Left ventricle myocardium inferior (tissue), 1 donor: ENCODE results near the gene CLPTM1. TPM values are rescaled to one million over a fixed set of nuclear protein-coding genes. Genes with fewer than 3 reads are reported as not detected.
A peak's percentile ranks its signal among the peaks of the same experiment; 100 is the strongest.
"Not testable (repeated sequence)": the region's sequence is repeated elsewhere in the genome, so short reads cannot be mapped to it uniquely, and the experiment has no call there.

ENCODE experiments used
- DNase-seq: peaks from one replicate; pipeline ENCODE4 v3.0.0-alpha.2; 2020
- H3K27ac ChIP-seq: fragments of 200-600 bp; replicated peaks from 2 replicates; pipeline ENCODE4 v1.8.0; 2021
- H3K27me3 ChIP-seq: fragments of 200-600 bp; 2 replicates; pipeline ENCODE4 v1.8.0; 2021; ENCODE audit warnings: low read depth
- H3K36me3 ChIP-seq: fragments of 200-600 bp; 2 replicates; pipeline ENCODE4 v1.8.0; 2021
- H3K4me1 ChIP-seq: fragments of 200-600 bp; 2 replicates; pipeline ENCODE4 v1.8.0; 2021
- H3K4me3 ChIP-seq: fragments of 200-600 bp; 2 replicates; pipeline ENCODE4 v1.8.0; 2021; ENCODE audit warnings: mild to moderate bottlenecking, moderate library complexity
- H3K9me3 ChIP-seq: fragments of 200-600 bp; replicated peaks from 2 replicates; pipeline ENCODE4 v1.8.0; 2021
- intact Hi-C: fragments of 100-400 bp; cut with micrococcal nuclease; formaldehyde crosslinking; loops from one replicate; pipeline ENCODE4 v1.11.0; 2022
- total RNA-seq: library from RNA; stranded (reverse); fragmentation: NEBNext Ultra II Directional; extraction: Animal tissue kit (Norgen Biotek cat#: 25700); gene quantifications from one replicate; pipeline ENCODE4 v1.2.1, GENCODE V29; 2021
- TF ChIP-seq, protein P1 (sequence below): fragments of 200-600 bp; IDR thresholded peaks from 2 replicates; pipeline ENCODE4 v1.8.0; 2021; ENCODE audit warnings: antibody characterized with exemption, mild to moderate bottlenecking, borderline replicate concordance
- donor health status: DM: no; HTN: yes; CAD: no; lungs with severe emphysema.

Gene CLPTM1
- total RNA-seq, 1 donor from 2014 or later, result 89.3 TPM

GRCh38 chr19:44925114-44925891 lies 29.9 kb upstream of the CLPTM1 start:
- Histone ChIP-seq H3K4me1 (peaks cover 27% of the 10 kb centered on the region), H3K27me3 (no peaks in the 10 kb centered on the region), H3K9me3 (no peaks in the 10 kb centered on the region), H3K4me3 (no peak overlapping the region), H3K27ac (peak overlapping the region; percentile 56), H3K36me3 (no peaks in the 10 kb centered on the region)
- TF ChIP-seq, protein P1, sequence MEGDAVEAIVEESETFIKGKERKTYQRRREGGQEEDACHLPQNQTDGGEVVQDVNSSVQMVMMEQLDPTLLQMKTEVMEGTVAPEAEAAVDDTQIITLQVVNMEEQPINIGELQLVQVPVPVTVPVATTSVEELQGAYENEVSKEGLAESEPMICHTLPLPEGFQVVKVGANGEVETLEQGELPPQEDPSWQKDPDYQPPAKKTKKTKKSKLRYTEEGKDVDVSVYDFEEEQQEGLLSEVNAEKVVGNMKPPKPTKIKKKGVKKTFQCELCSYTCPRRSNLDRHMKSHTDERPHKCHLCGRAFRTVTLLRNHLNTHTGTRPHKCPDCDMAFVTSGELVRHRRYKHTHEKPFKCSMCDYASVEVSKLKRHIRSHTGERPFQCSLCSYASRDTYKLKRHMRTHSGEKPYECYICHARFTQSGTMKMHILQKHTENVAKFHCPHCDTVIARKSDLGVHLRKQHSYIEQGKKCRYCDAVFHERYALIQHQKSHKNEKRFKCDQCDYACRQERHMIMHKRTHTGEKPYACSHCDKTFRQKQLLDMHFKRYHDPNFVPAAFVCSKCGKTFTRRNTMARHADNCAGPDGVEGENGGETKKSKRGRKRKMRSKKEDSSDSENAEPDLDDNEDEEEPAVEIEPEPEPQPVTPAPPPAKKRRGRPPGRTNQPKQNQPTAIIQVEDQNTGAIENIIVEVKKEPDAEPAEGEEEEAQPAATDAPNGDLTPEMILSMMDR, result no peak
- intact Hi-C loops, result no loop called here
- DNase-seq, result peak; percentile 78

- peak overlapping the region; percentile 56 for H3K27ac ChIP-seq
- peaks cover 27% of the 10 kb centered on the region for H3K4me1 ChIP-seq
- H3K27me3 ChIP-seq, intact Hi-C loops, DNase-seq, H3K36me3 ChIP-seq, H3K9me3 ChIP-seq: not testable (repeated sequence)
- peak overlapping the region; percentile 36 for H3K4me3 ChIP-seq
Measured at GRCh38 chr19:44926245-44927077, 28.7 kb upstream of the CLPTM1 start.

- DNase-seq, result no peak
- Histone ChIP-seq H3K9me3 (no peaks in the 10 kb centered on the region), H3K36me3 (no peaks in the 10 kb centered on the region), H3K4me3 (no peak overlapping the region), H3K27ac (no peak overlapping the region), H3K4me1 (peaks cover 27% of the 10 kb centered on the region), H3K27me3 (no peaks in the 10 kb centered on the region)
- intact Hi-C loops, result no loop called here
- TF ChIP-seq, protein P1, result no peak
Measured at GRCh38 chr19:44927746-44928145, 27.4 kb upstream of the CLPTM1 start.

DNA sequence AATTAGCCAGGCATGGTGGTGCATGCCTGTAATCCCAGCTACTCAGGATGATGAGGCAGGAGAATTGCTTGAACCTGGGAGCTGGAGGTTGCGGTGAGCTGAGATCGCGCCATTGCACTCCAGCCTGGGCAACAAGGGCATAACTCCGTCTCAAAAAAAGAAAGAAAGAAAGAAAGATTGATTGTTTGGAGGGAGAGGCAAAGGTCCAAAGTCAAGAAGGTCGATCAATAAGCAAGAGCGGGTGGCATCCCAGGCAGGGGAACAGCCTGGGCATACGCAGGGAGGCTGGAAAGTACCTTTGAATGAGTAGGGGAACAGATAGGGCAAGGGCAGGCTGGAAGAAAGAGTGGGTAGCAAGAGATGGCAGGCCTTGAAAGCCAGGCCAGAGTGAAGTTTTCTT lies 25.1 kb upstream of the CLPTM1 start:
- Histone ChIP-seq H3K4me3 (no peak overlapping the region), H3K27ac (no peak overlapping the region), H3K9me3 (no peaks in the 10 kb centered on the region), H3K4me1 (peaks cover 16% of the 10 kb centered on the region), H3K36me3 (no peaks in the 10 kb centered on the region), H3K27me3 (no peaks in the 10 kb centered on the region)
- intact Hi-C loops, result no loop called here
- DNase-seq, result no peak
- TF ChIP-seq, protein P1, result no peak

DNA sequence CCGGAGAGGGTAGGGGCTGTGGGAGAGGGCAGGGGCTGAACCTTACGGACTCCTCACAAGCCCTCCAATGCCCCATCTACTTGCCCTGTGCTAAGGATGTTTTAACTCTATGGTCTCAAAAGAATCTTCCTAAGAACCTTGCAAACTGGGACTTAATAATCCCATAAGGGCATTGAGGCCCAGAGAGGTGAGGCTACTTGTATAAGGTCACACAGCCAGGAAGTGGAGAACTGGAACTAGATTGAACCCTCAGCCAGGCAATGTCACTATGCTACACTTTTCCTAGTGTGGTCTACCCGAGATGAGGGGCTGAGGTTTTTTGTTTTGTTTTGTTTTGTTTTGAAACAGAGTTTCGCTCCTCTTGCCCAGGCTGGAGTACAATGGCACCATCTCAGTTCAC lies 23.6 kb upstream of the CLPTM1 start:
- Histone ChIP-seq H3K27ac (no peak overlapping the region), H3K9me3 (no peaks in the 10 kb centered on the region), H3K4me3 (no peak overlapping the region), H3K4me1 (peaks cover 9% of the 10 kb centered on the region), H3K27me3 (no peaks in the 10 kb centered on the region), H3K36me3 (no peaks in the 10 kb centered on the region)
- no peak for DNase-seq
- intact Hi-C loops, result no loop called here
- TF ChIP-seq, protein P1, result no peak

GRCh38 chr19:44939668-44940067 lies 15.5 kb upstream of the CLPTM1 start:
- TF ChIP-seq, protein P1, result no peak
- intact Hi-C loops, result no loop called here
- no peaks in the 10 kb centered on the region for H3K27me3 ChIP-seq
- no peak overlapping the region for H3K27ac ChIP-seq
- no peak overlapping the region for H3K4me3 ChIP-seq
- no peaks in the 10 kb centered on the region for H3K36me3 ChIP-seq
- H3K4me1 ChIP-seq, result no peaks in the 10 kb centered on the region
- no peak for DNase-seq
- H3K9me3 ChIP-seq, result no peaks in the 10 kb centered on the region
